Cerebellar cortex (tissue), 1 donor: ENCODE measurements around the gene SIAH3.

ENCODE experiments used
- DNase-seq: peaks from one replicate; pipeline ENCODE4 v3.0.0-alpha.2; 2015; ENCODE audit warnings: low spot score

Gene SIAH3

DNA sequence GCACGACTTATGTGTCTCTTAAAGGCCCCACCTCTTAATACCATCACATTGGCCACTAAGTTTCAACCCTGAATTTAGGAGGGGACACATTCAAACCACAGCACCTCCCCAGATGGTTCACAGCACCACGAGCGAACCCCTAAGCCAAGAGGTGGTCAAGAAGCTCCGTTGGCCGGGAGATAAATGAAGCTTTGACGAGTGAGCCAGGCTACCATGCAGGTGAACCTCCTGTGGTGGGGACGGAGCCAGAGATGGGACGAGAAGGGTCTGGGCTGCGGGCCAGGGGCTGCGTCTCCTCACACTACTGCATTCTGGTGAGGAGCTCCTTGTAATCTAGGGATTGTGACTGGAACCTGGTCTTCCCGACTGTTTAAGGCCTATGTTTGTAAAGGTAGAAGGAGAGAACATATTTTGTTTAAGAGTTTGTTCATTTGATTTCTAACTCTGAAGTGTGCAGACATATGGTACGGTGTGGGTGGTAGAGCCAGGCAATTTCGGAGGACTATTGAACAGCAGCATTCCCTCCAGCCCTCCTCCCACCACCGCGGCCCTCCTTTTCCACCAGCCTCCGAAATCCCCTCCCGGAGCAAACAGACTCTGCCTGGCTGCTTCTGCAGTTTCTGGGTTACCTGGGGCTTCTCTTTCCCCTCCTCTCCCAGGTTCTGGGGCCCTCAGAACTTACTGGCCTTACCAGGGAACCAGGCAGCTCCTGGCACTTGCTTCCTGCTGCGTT lies 31.3 kb downstream of the SIAH3 start:
- DNase-seq, result no peak

DNA sequence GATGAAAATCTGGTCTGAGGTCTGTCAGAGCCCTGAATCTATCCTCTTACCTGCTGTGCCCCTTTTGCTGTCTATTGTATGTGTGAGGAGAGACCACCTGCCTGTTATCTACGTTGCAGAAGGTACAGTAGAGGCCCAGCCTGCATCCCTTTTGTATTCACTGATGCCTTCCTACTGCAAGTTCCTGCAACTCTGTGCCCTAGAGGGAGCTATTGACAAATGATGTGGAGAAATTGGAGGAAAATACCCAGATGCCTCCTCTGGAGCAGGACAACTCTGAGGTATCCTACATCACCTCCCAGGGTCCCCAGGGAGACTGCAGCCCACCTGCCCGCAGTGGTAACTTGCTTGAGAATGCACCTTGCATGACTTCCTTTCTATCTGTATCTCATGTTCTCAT lies 33.7 kb downstream of the SIAH3 start:
- no peak for DNase-seq

DNA sequence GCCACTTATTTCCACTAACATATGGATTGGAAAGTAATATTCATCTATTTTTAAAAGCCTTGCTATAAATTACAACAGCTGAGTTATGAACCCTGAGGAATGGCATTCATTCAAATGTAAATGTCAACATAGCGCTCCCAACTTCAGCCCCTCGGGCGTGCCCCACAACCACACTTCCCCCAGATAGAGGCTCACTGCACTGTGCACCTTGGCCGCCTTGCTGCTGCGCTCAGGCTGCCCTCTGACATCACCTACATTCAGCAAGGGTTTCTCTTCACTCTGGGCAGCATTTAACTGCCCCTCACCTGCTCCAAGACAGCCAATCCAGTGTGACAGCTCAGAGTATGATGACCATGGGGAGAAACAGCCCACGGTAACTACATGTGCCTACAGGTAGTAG lies 35.1 kb downstream of the SIAH3 start:
- no peak for DNase-seq

DNA sequence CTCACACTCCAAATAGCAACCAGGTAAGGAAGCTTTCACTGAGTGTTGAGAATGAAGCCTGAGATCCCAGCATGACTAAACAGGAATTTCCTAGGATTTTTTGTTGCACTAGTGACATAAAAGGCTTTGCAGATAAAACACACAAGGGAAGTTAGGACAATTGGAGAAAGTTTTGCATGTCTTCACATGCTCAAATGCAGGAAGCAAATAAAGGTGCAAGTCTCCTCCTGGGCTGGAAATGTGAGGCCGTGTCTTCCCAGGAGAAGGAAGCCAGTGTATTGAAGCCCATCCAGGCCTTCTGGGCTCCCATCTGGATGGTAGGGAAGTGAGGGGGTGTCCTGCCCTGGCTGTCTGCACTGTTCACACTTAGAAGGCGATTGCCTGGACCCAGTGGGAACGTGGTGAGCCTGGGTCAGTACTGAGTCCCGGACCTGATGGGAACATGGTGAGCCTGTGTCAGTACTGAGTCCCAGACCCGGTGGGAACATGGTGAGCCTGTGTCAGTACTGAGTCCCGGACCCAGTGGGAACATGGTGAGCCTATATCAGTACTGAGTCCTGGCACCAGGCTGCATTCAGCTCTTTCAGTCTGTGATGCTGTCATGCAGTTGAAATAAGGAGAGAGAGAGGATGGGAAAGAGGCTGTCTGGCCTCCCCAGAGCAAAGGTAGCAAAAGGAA lies 38.7 kb downstream of the SIAH3 start:
- no peak for DNase-seq

DNA sequence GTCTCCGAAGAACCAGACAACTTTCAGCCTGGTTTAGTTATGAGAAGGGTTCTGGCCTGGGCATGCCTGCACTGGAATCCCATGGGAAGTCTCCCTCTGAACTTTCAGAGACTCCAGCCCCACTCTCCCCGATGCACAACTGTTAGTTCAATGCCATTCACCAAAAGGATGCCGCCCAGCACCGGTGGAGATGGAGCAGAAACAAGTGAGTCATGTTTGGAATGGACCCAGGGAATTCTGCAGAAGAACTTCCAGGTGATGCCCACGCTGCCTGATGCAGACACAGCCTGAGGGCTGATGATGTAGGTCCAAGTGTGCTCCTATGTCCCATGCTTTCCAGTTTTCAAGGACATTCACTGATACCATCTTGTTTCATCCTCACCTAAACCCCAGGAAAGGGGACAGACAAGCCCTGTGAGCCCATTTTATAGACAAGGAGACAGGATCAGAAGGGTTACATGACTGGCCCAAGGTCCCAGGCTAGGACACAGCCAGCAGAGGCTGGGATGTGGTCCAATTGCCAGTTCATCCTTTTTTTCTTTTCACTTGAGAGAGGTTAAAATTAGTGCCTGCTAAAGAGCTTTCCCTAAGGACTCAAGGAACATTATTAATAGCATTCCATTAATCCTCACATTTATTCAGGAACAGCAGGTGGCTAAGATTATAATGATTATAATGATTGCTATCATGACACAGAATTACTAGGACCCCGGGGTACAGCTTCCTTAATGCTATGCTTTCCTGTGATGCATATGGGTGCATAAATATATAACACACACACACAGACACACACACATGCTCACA lies 39.5 kb downstream of the SIAH3 start:
- no peak for DNase-seq

DNA sequence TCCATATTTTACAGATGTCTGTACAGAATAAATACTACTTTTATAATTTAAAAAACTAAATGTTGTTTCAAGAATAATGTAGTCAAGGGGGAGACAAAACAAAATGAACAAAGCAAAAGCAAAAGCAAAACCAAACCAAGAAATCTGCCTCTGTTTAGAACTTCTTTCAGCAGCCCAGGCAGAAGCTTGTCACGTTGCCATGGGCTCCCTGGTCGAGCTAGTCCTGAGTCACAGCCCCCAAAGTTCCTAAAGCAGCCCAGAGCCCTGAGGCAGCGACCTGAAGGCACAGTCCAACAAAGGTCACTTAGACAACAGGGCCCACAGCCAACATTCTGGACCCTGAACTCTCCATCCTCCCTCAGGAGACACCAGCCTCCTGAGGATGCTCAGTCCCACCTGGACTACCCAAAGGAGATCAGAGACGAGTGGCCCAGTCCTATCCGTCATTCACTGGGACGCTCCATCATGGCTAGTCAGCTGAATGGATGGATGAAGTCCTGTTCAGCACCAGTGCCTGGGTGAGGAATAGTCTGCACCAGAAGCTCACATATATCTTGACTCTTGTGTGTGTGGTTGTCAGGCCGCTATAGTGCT lies 41.7 kb downstream of the SIAH3 start:
- no peak for DNase-seq

DNA sequence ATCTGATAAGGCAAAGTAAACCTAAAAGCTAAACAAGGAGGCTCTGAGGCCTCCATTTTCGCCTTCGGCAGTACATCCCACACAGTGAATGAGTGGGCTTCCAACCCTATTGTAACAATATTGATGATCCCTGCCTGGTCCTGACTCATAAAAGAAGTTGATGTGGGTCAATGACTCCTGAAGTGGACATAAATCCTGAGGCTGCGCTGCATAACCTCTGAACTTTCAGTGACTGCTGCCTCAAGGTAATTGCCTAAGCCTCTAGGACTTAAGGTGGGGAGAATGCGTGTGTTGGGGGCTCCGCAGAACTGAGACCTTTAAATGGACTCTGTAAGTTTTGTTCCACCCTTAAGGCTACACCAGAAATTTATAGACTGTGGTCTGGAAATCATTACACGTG lies 42.6 kb downstream of the SIAH3 start:
- no peak for DNase-seq

DNA sequence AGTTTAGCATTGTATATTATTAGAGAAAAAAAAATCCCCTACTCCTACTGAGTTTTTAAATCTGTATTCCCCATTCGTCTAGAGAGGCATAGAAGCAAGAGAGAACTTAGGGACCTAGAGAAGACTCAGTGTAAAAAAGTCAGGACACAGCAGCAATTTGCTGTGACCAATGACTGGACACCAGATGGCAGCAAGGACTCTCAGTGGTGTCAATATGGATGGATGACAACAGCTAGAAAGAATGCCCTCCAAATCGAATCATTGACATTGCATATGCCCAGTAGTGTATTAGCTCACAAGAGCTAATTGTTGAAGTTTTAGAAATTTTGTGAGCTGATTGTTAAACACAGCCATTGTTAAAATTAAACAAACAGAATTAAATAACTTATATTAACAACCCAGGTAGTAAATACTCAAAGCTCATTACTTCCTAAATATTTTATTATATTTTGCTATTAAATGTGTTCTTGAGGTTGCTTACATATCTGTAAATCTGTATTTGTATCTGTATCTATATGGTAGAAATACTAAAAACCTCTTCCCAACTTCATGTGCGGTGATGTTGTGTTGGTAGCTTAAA lies 43.9 kb downstream of the SIAH3 start:
- peak; percentile 48 for DNase-seq

DNA sequence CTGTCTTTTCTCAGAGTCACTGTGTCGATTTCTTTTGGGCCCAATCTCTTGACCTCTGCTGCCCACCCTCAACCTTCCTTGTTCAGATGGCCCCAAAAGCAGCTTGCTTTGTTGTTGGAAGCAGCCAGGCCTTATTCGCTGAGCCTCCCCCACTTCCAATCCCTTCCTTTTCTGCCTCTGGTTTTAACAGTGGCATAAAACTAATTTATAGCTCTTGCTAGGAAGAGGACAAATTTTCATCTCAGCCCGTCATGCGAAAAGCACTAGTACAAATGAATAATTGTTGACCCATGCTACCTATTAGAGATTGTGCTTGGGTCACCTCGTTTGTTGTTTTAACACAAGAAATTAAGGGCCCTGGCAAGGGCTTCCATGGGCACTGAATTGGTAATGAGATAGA lies 51.1 kb downstream of the SIAH3 start:
- no peak for DNase-seq

DNA sequence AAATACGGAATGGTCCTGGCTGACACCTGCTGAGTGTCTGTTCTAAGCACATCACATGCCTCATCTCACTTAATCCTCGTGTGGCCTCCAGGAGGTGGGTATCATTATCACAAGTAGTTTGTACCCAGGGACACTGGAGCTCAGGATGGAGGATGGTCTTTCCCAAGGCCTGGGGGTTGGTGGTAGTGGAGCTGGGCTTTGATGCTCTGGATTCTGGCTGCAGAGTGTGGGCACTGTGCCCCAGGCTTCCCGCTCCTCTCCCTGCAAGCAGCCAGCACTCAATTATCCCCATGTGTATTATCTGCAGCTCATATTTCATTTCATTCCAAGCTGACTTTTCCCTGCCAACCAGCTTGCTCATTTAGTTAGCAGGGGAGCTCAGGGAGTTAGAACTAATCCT lies 52.1 kb downstream of the SIAH3 start:
- DNase-seq, result no peak

DNA sequence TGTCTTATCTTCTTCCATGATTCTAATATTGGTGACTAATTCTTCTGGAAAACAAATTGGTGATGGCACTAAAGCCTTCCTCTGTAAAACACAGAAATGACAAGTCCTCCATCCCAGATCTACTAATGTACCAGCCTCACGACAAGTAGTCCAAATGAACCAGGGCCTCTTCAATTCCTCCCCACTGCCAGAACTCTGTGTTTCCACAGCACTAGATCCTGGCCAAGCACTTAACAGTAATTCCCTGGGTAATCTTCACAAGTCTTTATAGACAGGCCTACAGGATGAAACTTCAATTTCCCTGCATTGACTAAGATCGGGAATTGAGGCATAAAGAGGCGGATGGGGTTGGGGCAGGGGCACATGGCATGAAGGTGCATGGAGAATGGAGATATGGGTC lies 52.7 kb downstream of the SIAH3 start:
- DNase-seq, result no peak

DNA sequence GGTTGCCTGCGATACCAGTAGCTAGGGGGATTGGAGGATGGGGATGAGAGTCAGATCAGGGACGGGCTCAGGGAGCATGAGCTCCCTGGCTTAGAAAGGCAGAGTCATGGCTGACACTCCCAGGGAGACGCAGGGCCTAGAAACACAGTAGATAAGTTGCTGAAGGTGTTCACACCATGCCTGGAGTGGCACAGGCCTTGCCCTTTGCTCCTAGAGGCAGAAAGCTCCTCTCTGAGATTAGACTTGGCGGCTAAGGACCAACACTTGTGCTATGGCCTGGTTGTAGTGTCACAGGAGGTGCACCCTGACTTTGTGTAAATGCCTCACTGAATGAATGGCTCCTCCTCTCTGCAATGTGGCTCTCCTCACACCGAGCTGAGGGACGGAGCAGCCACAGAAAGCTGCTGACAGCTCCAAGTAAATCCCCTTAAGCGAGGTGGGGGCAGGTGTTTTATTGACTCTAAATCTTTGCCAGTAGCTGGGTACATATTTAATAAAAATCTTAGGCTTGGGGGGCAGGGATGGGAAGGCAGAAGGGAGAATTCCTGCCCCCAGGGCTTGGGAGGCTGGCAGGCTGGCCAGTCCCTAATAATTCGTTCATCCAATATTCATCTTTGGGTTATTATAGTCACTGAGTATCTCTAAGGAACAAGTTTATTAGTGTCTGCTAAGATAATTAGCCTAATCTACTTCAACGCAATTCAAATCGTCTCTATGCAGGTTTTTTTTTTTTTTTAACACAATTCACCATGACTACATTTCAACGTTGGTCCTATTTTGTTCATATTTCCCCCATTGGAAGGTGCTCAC lies 54.9 kb downstream of the SIAH3 start:
- DNase-seq, result no peak

DNA sequence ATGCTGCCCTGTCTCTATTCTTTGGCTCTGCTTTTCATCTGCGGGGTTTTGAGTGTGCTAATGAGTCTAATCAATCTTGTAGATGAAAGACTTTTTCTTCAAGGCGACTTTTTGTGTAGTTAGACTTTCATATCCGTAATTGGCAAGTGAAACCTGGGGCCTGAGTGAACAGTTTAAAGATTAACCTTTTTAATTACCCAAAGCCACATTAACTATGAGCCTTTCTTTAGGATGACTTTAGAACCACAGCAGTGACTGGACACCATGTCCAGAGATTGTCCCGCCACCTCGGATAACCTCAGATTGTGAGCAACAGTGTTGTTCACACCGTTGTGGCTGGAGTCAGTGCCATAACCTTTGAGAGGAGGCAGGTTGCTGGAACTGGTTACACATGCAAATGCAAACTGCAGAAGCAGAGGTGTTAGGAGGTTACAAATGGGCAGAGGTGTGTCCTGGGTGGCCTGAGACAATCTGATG lies 58.7 kb downstream of the SIAH3 start:
- no peak for DNase-seq

DNA sequence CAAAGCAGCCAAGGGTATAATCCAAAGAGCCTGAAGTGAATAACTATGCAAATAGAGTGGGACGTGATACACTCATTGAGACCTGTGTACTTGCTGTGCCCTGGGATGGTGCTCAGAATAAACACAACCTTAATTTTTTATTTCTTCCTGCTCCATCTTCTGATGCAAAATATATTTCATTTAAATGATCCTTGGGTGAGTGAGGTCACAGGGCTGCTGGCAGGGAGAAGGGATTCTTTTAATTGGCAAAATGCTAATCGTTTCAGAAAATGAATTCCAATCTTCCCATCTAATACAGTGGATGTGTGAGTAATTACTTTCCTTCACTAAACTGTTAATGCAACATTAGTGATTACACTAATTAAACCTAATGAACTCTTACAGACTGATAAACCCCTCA lies 63.5 kb downstream of the SIAH3 start:
- DNase-seq, result no peak

DNA sequence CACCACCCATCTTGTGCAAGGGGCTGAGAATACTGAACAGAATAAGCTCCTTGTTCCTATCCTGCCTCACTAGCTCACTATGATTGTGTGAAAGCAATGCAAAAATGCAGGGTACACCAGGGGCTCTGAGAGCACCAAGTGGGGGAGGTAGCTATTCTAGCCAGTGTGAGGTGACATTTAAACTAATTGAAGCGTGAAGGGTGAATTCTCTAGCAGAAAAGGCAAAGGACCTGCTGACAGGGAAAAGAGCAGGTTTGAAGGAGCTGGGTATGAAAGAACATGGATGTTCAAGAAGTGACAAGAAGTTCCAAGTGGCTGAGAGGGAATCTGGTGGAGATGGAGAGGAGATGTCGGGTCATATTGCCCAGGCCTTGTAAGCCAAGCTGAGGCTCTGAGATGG lies 64.2 kb downstream of the SIAH3 start:
- DNase-seq, result no peak

DNA sequence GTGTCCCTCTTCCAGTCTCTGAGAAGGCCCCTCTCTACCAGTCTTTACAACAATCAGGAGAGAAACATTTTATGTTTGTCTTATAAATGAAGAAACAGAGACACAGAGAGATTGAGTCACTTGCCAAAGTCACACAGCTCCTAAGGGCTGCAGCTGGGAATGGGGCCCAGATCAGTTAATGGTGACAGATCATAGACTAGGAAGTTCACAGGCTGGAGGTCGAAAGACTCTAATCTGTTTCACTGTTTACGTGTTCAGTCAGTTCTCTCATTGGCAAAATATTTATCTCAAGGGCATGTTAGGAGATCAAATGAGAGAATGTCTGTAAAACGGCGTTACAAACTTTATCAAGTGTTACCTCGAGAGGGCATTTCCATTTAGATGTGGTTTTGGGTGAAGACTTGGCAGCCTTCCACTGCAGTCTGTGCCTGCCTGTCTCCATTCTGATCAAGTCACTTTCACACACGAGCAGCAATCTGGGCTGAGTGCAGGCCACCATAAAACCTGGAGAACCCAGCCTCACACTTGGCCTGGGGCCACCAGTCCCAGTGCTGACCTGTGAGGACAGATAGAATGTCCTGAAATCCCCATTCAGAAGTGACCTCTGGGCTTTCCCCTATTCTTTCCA lies 65.1 kb downstream of the SIAH3 start:
- DNase-seq, result no peak

DNA sequence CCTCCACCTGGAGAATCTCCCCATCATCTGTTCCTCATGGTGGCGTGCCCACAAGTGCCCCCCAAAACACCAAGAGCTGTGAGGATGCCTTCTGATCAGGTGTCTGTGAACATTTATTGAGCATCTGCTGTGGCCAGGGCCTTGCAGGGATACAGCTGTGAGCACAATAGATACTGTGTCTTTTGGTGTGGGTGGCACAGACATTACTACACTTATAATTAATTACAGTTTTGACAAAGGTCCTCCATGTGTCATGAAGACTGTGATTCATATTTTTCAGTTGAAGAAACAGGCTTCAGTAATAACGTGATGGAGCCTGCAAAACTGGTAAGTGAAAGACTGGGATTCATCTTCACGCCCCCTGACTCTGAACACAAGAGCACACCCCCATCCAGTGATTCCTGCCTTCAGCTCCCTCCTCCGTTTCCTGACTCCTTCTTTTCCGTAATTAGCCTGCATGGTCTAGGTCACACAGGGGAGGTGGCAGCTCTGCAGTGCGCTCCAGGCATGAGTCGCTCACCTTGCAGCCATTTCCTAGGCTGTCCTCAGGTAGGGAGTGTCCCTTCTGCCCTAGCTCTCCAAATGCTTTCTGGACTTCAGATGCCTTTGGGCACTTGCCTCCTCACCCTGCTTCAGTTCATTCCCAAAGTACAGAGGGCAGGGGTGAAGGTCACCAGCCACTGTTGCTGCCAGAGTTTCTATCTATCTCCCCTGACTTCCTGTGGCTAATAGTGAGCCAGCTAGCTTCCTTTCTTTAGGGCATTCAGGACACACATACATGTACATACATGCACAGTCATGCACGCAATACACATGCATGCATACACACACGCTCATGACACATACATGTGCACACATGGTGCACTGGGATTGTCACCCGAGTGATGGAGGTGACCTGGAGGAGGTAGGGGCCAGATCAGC lies 66.5 kb downstream of the SIAH3 start:
- no peak for DNase-seq

DNA sequence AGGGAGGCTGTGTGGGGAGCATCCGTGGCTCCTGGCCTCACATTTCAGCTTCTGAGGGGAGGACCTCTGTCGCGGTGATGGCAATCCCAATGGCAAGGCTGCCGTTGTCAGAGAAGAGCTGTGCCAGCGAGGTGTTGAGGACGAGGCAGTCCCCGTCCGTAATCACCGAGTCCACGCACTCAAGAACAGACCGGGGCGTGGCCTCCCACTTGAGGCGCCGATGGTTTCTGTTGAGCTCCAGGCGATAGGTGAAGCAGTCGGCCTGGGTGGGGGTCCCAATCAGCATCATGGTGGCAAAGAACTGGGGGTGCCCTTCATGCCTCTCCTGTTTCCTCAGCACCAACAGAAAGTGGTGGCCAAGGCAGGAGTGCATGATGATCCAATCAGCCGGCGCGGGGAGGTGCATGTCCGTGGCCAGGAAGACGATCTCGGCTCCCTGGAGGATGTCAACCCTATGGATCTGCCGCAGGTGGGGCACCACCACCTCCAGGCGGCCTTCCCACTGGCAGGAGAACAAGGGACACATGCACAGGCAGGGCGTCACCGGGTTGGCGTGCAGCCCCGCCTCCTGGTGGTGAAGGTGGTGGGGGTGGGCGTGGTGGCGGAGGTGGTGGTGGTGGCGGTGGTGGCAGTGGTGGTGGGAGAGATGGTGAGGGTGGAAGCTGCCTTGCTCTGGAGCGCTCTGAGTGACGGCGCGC lies 68.1 kb downstream of the SIAH3 start:
- DNase-seq, result no peak
